Parietal lobe (tissue), 1 donor: ENCODE measurements around the gene SPTBN1. TPM values are rescaled to one million over a fixed set of nuclear protein-coding genes. Genes with fewer than 3 reads are reported as not detected.

ENCODE experiments used
- total RNA-seq: library from RNA; depleted of rRNA; stranded (reverse); fragments of >200 nt; gene quantifications from one replicate; pipeline ENCODE4 v1.2.3, GENCODE V29; 2014

SPTBN1 gene
- total RNA-seq, result 575 TPM

DNA sequence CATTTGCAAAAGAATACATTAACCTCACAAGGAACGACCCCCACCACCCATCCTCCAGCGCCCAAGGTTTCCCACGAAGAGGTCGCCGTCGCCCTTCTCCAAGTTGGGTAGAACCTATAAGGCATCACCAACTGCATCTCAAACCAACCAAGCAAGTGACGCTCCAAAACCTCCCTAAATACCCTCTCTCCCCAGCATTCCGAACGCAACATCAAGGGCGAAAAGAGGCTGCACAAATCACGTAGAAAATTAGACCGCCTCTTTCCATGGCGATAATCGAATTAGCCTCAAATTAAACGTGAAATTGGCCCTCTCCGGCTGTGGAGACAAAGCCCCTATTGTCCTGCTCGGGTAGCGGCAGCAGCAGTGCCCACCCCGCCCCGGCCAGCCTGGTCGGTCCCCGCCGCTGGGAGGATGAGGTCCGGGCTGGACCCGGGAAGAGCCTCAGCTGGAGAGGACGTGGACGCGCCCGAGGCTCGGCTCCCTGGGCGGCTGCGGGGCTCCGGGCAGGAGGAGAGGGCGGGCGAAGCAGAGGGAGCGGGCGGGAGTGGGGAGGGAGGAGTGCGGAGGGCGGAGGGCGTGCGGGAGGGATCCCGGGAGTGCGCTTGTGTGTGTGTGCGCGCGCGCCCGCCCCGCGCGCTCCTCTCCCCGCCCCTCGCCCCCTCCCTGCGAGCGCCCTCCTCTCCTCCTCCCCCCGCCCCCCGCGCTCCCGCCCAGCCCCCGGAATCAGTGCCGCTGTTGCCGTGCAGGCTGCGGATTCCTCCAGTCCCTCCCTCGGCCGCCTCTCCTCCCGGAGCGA lies at the start of gene SPTBN1:
SPTBN1 (plus strand) TSS at position 765 of the 799 bp plus-strand sequence. CDS start 70,092 bp downstream, outside the sequence.

Other genes with a start within 250 kb of the SPTBN1 start
- 0.31 TPM for gene TSPYL6, start 200.1 kb upstream of the SPTBN1 start, total RNA-seq